ENCODE measurements around the gene MKNK1.

The MKNK1 gene

DNA sequence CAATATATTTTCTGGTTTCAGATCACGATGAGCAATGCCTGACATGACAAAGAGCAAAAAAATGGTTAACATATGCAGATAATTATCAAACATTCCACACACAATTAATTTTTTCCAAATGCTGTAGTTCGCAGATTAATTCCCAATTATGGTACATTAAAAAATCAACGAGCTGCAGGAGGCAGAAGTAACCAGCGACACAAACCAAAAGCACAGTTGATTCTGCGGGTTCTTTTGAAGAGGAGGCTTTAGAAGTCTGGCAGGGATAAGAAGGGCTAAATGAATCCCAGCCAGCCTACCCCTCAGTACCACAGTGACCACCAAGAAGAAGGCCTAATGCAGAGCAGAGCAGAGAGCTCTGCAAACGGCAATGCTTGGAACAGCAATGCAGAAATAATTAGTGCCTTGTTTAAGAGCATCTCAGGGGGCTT, 35.6 kb downstream of the MKNK1 start:
- in situ Hi-C loops (cut with MboI; ENCODE audit: low pct_unique_long_range_greater_than_20kb, low sequenced_read_pairs, unreplicated experiment), result no loop called here
- DNase-seq (ENCODE audit: low spot score), result no peak
- TF ChIP-seq, protein P1, sequence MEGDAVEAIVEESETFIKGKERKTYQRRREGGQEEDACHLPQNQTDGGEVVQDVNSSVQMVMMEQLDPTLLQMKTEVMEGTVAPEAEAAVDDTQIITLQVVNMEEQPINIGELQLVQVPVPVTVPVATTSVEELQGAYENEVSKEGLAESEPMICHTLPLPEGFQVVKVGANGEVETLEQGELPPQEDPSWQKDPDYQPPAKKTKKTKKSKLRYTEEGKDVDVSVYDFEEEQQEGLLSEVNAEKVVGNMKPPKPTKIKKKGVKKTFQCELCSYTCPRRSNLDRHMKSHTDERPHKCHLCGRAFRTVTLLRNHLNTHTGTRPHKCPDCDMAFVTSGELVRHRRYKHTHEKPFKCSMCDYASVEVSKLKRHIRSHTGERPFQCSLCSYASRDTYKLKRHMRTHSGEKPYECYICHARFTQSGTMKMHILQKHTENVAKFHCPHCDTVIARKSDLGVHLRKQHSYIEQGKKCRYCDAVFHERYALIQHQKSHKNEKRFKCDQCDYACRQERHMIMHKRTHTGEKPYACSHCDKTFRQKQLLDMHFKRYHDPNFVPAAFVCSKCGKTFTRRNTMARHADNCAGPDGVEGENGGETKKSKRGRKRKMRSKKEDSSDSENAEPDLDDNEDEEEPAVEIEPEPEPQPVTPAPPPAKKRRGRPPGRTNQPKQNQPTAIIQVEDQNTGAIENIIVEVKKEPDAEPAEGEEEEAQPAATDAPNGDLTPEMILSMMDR (IDR thresholded peaks at IDR 0.05; ENCODE audit: extremely low read depth, insufficient read depth, missing control alignments), result no peak

DNA sequence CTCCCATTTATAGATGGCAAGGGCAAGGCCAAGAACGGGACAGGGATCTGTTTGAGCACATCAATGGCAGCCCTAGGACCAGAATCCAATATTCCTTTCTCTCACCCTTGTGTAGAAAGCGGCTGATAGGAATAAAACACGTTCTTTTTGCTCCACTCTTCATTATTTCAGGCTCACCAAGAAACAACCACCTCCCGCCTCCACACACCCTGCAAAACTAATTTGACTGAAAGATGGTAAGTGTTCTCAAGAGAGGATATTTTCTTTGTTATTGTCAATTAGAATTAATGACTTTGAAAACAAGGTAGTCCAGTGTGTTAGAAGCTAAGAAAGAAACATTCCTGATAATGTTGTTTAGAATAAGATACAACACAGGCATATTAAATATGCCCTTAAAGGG, 40.7 kb downstream of the MKNK1 start:
- in situ Hi-C loops (cut with MboI; ENCODE audit: low pct_unique_long_range_greater_than_20kb, low sequenced_read_pairs, unreplicated experiment), result no loop called here
- TF ChIP-seq, protein P1 (IDR thresholded peaks at IDR 0.05; ENCODE audit: extremely low read depth, insufficient read depth, missing control alignments), result no peak
- no peak for DNase-seq (ENCODE audit: low spot score)

DNA sequence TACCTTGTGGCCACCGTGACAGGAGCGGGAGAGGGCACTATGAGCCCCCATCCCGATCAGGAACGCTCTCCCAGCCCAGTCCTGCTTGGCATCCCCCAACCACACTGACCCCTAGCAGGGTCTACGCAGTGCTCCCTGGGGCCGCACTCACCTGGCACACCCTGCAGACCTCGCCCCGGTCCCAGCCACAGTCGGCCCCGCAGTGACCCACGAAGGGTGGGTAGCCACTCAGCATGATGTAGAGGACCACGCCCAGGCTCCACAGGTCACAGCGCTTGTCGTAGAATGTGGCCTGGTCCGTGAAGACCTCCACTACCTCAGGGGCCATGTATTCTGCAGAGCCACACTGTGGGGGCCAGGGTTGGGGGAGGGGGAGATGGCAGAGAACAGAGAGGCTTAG, 41.6 kb downstream of the MKNK1 start:
- DNase-seq (ENCODE audit: low spot score), result no peak
- in situ Hi-C loops (cut with MboI; ENCODE audit: low pct_unique_long_range_greater_than_20kb, low sequenced_read_pairs, unreplicated experiment), result no loop called here
- TF ChIP-seq, protein P1 (IDR thresholded peaks at IDR 0.05; ENCODE audit: extremely low read depth, insufficient read depth, missing control alignments), result no peak

DNA sequence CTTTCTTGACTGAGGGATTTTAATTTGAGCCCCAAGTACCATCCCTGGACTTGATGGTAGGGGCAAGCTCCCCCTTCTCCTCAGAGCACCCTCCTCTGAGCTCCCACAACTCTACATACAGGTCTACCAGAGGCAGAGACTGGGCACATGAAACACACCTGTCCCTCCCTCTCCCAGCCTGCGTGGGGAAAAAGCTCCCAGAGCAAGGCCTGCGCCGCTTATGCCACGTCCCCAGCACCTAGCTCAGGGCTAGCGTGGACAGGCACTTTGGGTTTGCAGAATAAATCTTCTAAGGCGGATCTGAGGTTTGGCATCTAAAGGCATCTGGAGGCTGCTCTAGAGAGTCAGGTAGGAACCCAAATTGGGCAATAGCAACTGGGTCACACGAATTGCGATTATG, 45.1 kb downstream of the MKNK1 start:
- DNase-seq (ENCODE audit: low spot score), result no peak
- TF ChIP-seq, protein P1 (IDR thresholded peaks at IDR 0.05; ENCODE audit: extremely low read depth, insufficient read depth, missing control alignments), result no peak
- in situ Hi-C loops (cut with MboI; ENCODE audit: low pct_unique_long_range_greater_than_20kb, low sequenced_read_pairs, unreplicated experiment), result no loop called here

DNA sequence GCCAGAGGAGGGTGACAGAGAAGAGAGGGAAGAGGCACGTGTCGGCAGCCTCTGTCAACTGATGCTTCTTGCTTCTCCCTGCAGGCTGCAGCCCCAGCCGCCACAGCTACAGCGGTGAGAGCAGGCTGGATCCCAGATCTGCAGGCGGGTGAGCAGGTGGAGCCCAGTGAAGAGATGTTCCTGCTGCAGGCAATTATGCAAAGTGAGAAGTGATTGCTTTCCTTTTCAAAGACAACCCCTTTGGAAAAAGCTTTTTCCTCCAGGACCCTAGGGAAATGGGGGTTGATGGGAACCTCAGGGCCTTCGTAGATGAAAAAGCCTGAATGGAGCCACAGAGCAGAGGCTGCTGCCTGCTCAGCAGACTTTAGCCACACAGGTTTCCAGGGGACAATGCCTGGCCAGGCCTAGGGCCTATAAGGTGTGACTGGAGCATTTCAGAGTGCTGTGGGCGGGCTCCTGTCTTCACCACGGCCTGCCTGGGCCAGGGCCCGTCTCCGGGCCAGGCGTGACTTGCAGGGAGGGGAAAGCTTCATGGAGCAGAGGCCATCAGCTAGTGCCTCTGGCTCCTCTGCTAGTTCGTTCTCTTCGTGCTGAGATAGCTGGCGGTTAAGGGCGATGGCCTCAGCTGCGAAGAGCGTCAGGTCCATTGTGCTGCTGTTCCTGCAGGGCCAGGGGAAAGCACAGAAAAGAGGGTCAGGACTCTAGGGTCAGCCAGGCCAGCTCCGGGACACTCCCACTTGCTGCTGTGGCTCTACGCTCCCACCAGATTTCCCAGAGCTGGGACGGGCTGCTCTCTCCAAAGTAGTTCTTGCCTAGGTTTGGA, 45.7 kb downstream of the MKNK1 start:
- TF ChIP-seq, protein P1 (IDR thresholded peaks at IDR 0.05; ENCODE audit: extremely low read depth, insufficient read depth, missing control alignments), result no peak
- in situ Hi-C loops (cut with MboI; ENCODE audit: low pct_unique_long_range_greater_than_20kb, low sequenced_read_pairs, unreplicated experiment), result no loop called here
- no peak for DNase-seq (ENCODE audit: low spot score)

DNA sequence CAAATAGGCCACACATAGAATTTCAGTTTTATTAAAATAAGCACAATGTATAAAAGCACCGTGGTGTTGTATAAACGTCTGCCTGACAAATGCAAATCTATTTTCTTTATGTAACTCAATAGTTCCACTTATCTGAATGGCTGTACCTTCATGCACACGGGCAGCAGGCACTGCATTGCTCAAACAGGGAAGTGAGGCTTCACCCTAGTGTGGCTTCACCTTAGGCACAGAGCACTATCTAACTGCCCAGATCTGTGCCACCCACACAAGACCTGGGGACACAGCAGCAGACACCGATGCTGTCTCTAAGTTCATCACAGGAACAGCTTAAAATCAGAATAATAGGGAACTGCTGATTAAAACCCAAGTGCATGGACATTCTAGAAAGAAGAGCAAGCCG, 46.7 kb downstream of the MKNK1 start:
- DNase-seq (ENCODE audit: low spot score), result no peak
- TF ChIP-seq, protein P1 (IDR thresholded peaks at IDR 0.05; ENCODE audit: extremely low read depth, insufficient read depth, missing control alignments), result no peak
- in situ Hi-C loops (cut with MboI; ENCODE audit: low pct_unique_long_range_greater_than_20kb, low sequenced_read_pairs, unreplicated experiment), result no loop called here
